ENCODE data around the gene RPH3AL.
A peak's percentile ranks its signal among the peaks of the same experiment; 100 is the strongest.

RPH3AL gene

GRCh38 chr17:193426-193810 is 159.2 kb downstream of the RPH3AL start:
- no peak overlapping the region for H3K27ac ChIP-seq (ENCODE audit: low read depth, low read length)
- no peaks in the 10 kb centered on the region for H3K9me3 ChIP-seq (ENCODE audit: control insufficient read depth in 1 of 2, low read length in 2 of 2)
- peaks cover 0 to 6% of the 10 kb centered on the region in 2 donors for H3K27me3 ChIP-seq (ENCODE audit: control insufficient read depth in 1 of 2, insufficient read depth in 2 of 2, low read length in 2 of 2)
- no peaks in the 10 kb centered on the region for H3K4me1 ChIP-seq (ENCODE audit: control insufficient read depth in 1 of 2, insufficient read depth in 2 of 2, low read length in 2 of 2)
- H3K36me3 ChIP-seq (ENCODE audit: control insufficient read depth in 1 of 2, insufficient read depth in 2 of 2, low read length in 2 of 2), result no peaks in the 10 kb centered on the region
- no peak overlapping the region for H3K4me3 ChIP-seq (ENCODE audit: low read depth in 1 of 2, low read length in 2 of 2)
- no peak overlapping the region for H3K9ac ChIP-seq (ENCODE audit: low read depth in 1 of 2, low read length in 2 of 2)

GRCh38 chr17:192666-193425 is 159.8 kb downstream of the RPH3AL start:
- H3K4me3 ChIP-seq (ENCODE audit: low read depth in 1 of 2, low read length in 2 of 2), result no peak overlapping the region
- no peaks in the 10 kb centered on the region for H3K9me3 ChIP-seq (ENCODE audit: control insufficient read depth in 1 of 2, low read length in 2 of 2)
- peaks cover 0 to 2% of the 10 kb centered on the region in 2 donors for H3K27me3 ChIP-seq (ENCODE audit: control insufficient read depth in 1 of 2, insufficient read depth in 2 of 2, low read length in 2 of 2)
- H3K4me1 ChIP-seq (ENCODE audit: control insufficient read depth in 1 of 2, insufficient read depth in 2 of 2, low read length in 2 of 2), result no peaks in the 10 kb centered on the region
- H3K27ac ChIP-seq (ENCODE audit: low read depth, low read length), result no peak overlapping the region
- no peaks in the 10 kb centered on the region for H3K36me3 ChIP-seq (ENCODE audit: control insufficient read depth in 1 of 2, insufficient read depth in 2 of 2, low read length in 2 of 2)
- H3K9ac ChIP-seq (ENCODE audit: low read depth in 1 of 2, low read length in 2 of 2), result no peak overlapping the region

- Histone ChIP-seq H3K9ac (ENCODE audit: low read depth in 1 of 2, low read length in 2 of 2) (no peak overlapping the region), H3K9me3 (ENCODE audit: control insufficient read depth in 1 of 2, low read length in 2 of 2) (no peaks in the 10 kb centered on the region), H3K27ac (ENCODE audit: low read depth, low read length) (no peak overlapping the region), H3K4me3 (ENCODE audit: low read depth in 1 of 2, low read length in 2 of 2) (no peak overlapping the region), H3K4me1 (ENCODE audit: control insufficient read depth in 1 of 2, insufficient read depth in 2 of 2, low read length in 2 of 2) (no peaks in the 10 kb centered on the region), H3K36me3 (ENCODE audit: control insufficient read depth in 1 of 2, insufficient read depth in 2 of 2, low read length in 2 of 2) (no peaks in the 10 kb centered on the region), H3K27me3 (ENCODE audit: control insufficient read depth in 1 of 2, insufficient read depth in 2 of 2, low read length in 2 of 2) (peaks cover 0 to 9% of the 10 kb centered on the region in 2 donors)
These were observed 163.2 kb downstream of the RPH3AL start for GRCh38 chr17:189444-189843.

GRCh38 chr17:187130-187529 is 165.5 kb downstream of the RPH3AL start:
- no peak overlapping the region for H3K4me3 ChIP-seq (ENCODE audit: low read depth in 1 of 2, low read length in 2 of 2)
- no peaks in the 10 kb centered on the region for H3K9me3 ChIP-seq (ENCODE audit: control insufficient read depth in 1 of 2, low read length in 2 of 2)
- H3K27me3 ChIP-seq (ENCODE audit: control insufficient read depth in 1 of 2, insufficient read depth in 2 of 2, low read length in 2 of 2), result peaks cover 9 to 28% of the 10 kb centered on the region in 2 donors
- no peaks in the 10 kb centered on the region for H3K4me1 ChIP-seq (ENCODE audit: control insufficient read depth in 1 of 2, insufficient read depth in 2 of 2, low read length in 2 of 2)
- no peak overlapping the region for H3K9ac ChIP-seq (ENCODE audit: low read depth in 1 of 2, low read length in 2 of 2)
- no peak overlapping the region for H3K27ac ChIP-seq (ENCODE audit: low read depth, low read length)
- H3K36me3 ChIP-seq (ENCODE audit: control insufficient read depth in 1 of 2, insufficient read depth in 2 of 2, low read length in 2 of 2), result no peaks in the 10 kb centered on the region

GRCh38 chr17:185445-186138 is 167.0 kb downstream of the RPH3AL start:
- Histone ChIP-seq H3K27me3 (ENCODE audit: control insufficient read depth in 1 of 2, insufficient read depth in 2 of 2, low read length in 2 of 2) (peaks cover 15 to 34% of the 10 kb centered on the region in 2 donors), H3K9ac (ENCODE audit: low read depth in 1 of 2, low read length in 2 of 2) (no peak overlapping the region), H3K4me3 (ENCODE audit: low read depth in 1 of 2, low read length in 2 of 2) (no peak overlapping the region), H3K9me3 (ENCODE audit: control insufficient read depth in 1 of 2, low read length in 2 of 2) (no peaks in the 10 kb centered on the region), H3K36me3 (ENCODE audit: control insufficient read depth in 1 of 2, insufficient read depth in 2 of 2, low read length in 2 of 2) (no peaks in the 10 kb centered on the region), H3K27ac (ENCODE audit: low read depth, low read length) (no peak overlapping the region), H3K4me1 (ENCODE audit: control insufficient read depth in 1 of 2, insufficient read depth in 2 of 2, low read length in 2 of 2) (no peaks in the 10 kb centered on the region)

- H3K27ac ChIP-seq (ENCODE audit: low read depth, low read length), result no peak overlapping the region
- H3K4me1 ChIP-seq (ENCODE audit: control insufficient read depth in 1 of 2, insufficient read depth in 2 of 2, low read length in 2 of 2), result no peaks in the 10 kb centered on the region
- H3K9ac ChIP-seq (ENCODE audit: low read depth in 1 of 2, low read length in 2 of 2), result no peak overlapping the region
- H3K27me3 ChIP-seq (ENCODE audit: control insufficient read depth in 1 of 2, insufficient read depth in 2 of 2, low read length in 2 of 2), result peaks cover 26 to 56% of the 10 kb centered on the region in 2 donors
- no peak overlapping the region for H3K4me3 ChIP-seq (ENCODE audit: low read depth in 1 of 2, low read length in 2 of 2)
- no peaks in the 10 kb centered on the region for H3K36me3 ChIP-seq (ENCODE audit: control insufficient read depth in 1 of 2, insufficient read depth in 2 of 2, low read length in 2 of 2)
- no peaks in the 10 kb centered on the region for H3K9me3 ChIP-seq (ENCODE audit: control insufficient read depth in 1 of 2, low read length in 2 of 2)
These were observed 169.6 kb downstream of the RPH3AL start for GRCh38 chr17:183021-183420.

- Histone ChIP-seq H3K27ac (ENCODE audit: low read depth, low read length) (no peak overlapping the region), H3K36me3 (ENCODE audit: control insufficient read depth in 1 of 2, insufficient read depth in 2 of 2, low read length in 2 of 2) (no peaks in the 10 kb centered on the region), H3K4me3 (ENCODE audit: low read depth in 1 of 2, low read length in 2 of 2) (peak overlapping the region; percentile 7 to 28), H3K27me3 (ENCODE audit: control insufficient read depth in 1 of 2, insufficient read depth in 2 of 2, low read length in 2 of 2) (peaks cover 26 to 57% of the 10 kb centered on the region in 2 donors), H3K9ac (ENCODE audit: low read depth in 1 of 2, low read length in 2 of 2) (no peak overlapping the region), H3K4me1 (ENCODE audit: control insufficient read depth in 1 of 2, insufficient read depth in 2 of 2, low read length in 2 of 2) (no peaks in the 10 kb centered on the region), H3K9me3 (ENCODE audit: control insufficient read depth in 1 of 2, low read length in 2 of 2) (no peaks in the 10 kb centered on the region)
These were observed 170.4 kb downstream of the RPH3AL start for GRCh38 chr17:182050-182751.

- peak within 1 kb of the TSS; percentile 7 to 28 for H3K4me3 ChIP-seq (ENCODE audit: low read depth in 1 of 2, low read length in 2 of 2)
- H3K36me3 ChIP-seq (ENCODE audit: control insufficient read depth in 1 of 2, insufficient read depth in 2 of 2, low read length in 2 of 2), result no peaks in the 10 kb centered on the region
- H3K9me3 ChIP-seq (ENCODE audit: control insufficient read depth in 1 of 2, low read length in 2 of 2), result no peaks in the 10 kb centered on the region
- no peak within 1 kb of the TSS for H3K27ac ChIP-seq (ENCODE audit: low read depth, low read length)
- peaks cover 26 to 57% of the 10 kb centered on the region in 2 donors for H3K27me3 ChIP-seq (ENCODE audit: control insufficient read depth in 1 of 2, insufficient read depth in 2 of 2, low read length in 2 of 2)
- H3K9ac ChIP-seq (ENCODE audit: low read depth in 1 of 2, low read length in 2 of 2), result no peak within 1 kb of the TSS
- no peaks in the 10 kb centered on the region for H3K4me1 ChIP-seq (ENCODE audit: control insufficient read depth in 1 of 2, insufficient read depth in 2 of 2, low read length in 2 of 2)
These were observed 171.2 kb downstream of the RPH3AL start, which contains the start of gene DOC2B for GRCh38 chr17:181245-182049. Gene DOC2B (minus strand): TSS chr17:181650. CDS start chr17:181479, 171 bp downstream.

- Histone ChIP-seq H3K9ac (ENCODE audit: low read depth in 1 of 2, low read length in 2 of 2) (no peak overlapping the region), H3K27me3 (ENCODE audit: control insufficient read depth in 1 of 2, insufficient read depth in 2 of 2, low read length in 2 of 2) (peaks cover 26 to 57% of the 10 kb centered on the region in 2 donors), H3K9me3 (ENCODE audit: control insufficient read depth in 1 of 2, low read length in 2 of 2) (no peaks in the 10 kb centered on the region), H3K4me1 (ENCODE audit: control insufficient read depth in 1 of 2, insufficient read depth in 2 of 2, low read length in 2 of 2) (no peaks in the 10 kb centered on the region), H3K27ac (ENCODE audit: low read depth, low read length) (no peak overlapping the region), H3K4me3 (ENCODE audit: low read depth in 1 of 2, low read length in 2 of 2) (no peak overlapping the region), H3K36me3 (ENCODE audit: control insufficient read depth in 1 of 2, insufficient read depth in 2 of 2, low read length in 2 of 2) (no peaks in the 10 kb centered on the region)
These were observed 172.0 kb downstream of the RPH3AL start for GRCh38 chr17:180381-181244.

Measured in duodenal mucosa (tissue), 2 donors.